ENCODE results near the gene NEIL3. TPM values are rescaled to one million over a fixed set of nuclear protein-coding genes. Genes with fewer than 3 reads are reported as not detected.
"Not testable (repeated sequence)": the region's sequence is repeated elsewhere in the genome, so short reads cannot be mapped to it uniquely, and the experiment has no call there.

The NEIL3 gene
- total RNA-seq, 2 donors from 2014 or later: 23.1 to 25.7 TPM

- H3K27ac Mint-ChIP-seq: no peak overlapping the region
- no peak overlapping the region for H3K4me3 Mint-ChIP-seq
- H3K4me1 Mint-ChIP-seq: no peaks in the 10 kb centered on the region
- no peaks in the 10 kb centered on the region for H3K36me3 Mint-ChIP-seq (ENCODE audit: low read depth)
- H3K27me3 Mint-ChIP-seq: no peaks in the 10 kb centered on the region
- ATAC-seq (replicated peaks): no peak
- H3K9me3 Mint-ChIP-seq: no peaks in the 10 kb centered on the region
These were observed 22.4 kb upstream of the NEIL3 start for GRCh38 chr4:177287255-177287654.

GRCh38 chr4:177288335-177288734, 21.3 kb upstream of the NEIL3 start:
- no peak overlapping the region for H3K4me3 Mint-ChIP-seq
- H3K36me3 Mint-ChIP-seq (ENCODE audit: low read depth): no peaks in the 10 kb centered on the region
- H3K27ac Mint-ChIP-seq: no peak overlapping the region
- ATAC-seq (replicated peaks): no peak
- H3K27me3 Mint-ChIP-seq: peaks cover 5% of the 10 kb centered on the region
- H3K4me1 Mint-ChIP-seq: no peaks in the 10 kb centered on the region
- no peaks in the 10 kb centered on the region for H3K9me3 Mint-ChIP-seq

GRCh38 chr4:177290780-177291179, 18.9 kb upstream of the NEIL3 start:
- H3K27ac Mint-ChIP-seq: no peak overlapping the region
- no peaks in the 10 kb centered on the region for H3K36me3 Mint-ChIP-seq (ENCODE audit: low read depth)
- no peaks in the 10 kb centered on the region for H3K4me1 Mint-ChIP-seq
- peaks cover 5% of the 10 kb centered on the region for H3K27me3 Mint-ChIP-seq
- no peak overlapping the region for H3K4me3 Mint-ChIP-seq
- no peak for ATAC-seq (replicated peaks)
- no peaks in the 10 kb centered on the region for H3K9me3 Mint-ChIP-seq

- no peak overlapping the region for H3K4me3 Mint-ChIP-seq
- no peak for ATAC-seq (replicated peaks)
These were observed 17.5 kb upstream of the NEIL3 start for GRCh38 chr4:177292171-177292570.

GRCh38 chr4:177293208-177294033, 16.3 kb upstream of the NEIL3 start:
- Mint-ChIP-seq H3K4me1 (no peaks in the 10 kb centered on the region), H3K36me3 (ENCODE audit: low read depth) (no peaks in the 10 kb centered on the region), H3K27ac (no peak overlapping the region), H3K27me3 (peaks cover 5% of the 10 kb centered on the region), H3K4me3 (no peak overlapping the region), H3K9me3 (no peaks in the 10 kb centered on the region)
- no peak for ATAC-seq (replicated peaks)

More at GRCh38 chr4:177292171-177292570, 17.5 kb upstream of the NEIL3 start:
- H3K4me1 Mint-ChIP-seq: no peaks in the 10 kb centered on the region
- no peaks in the 10 kb centered on the region for H3K9me3 Mint-ChIP-seq
- H3K27me3 Mint-ChIP-seq: peaks cover 5% of the 10 kb centered on the region
- no peaks in the 10 kb centered on the region for H3K36me3 Mint-ChIP-seq (ENCODE audit: low read depth)
- H3K27ac Mint-ChIP-seq: no peak overlapping the region

- peaks cover 4% of the 10 kb centered on the region for H3K27me3 Mint-ChIP-seq
- no peaks in the 10 kb centered on the region for H3K9me3 Mint-ChIP-seq
- no peak overlapping the region for H3K4me3 Mint-ChIP-seq
- H3K27ac Mint-ChIP-seq: no peak overlapping the region
- no peaks in the 10 kb centered on the region for H3K4me1 Mint-ChIP-seq
- no peaks in the 10 kb centered on the region for H3K36me3 Mint-ChIP-seq (ENCODE audit: low read depth)
- ATAC-seq (replicated peaks): peak; percentile 69
These were observed 11.8 kb upstream of the NEIL3 start for GRCh38 chr4:177297785-177298391.

GRCh38 chr4:177301126-177301639, 8.5 kb upstream of the NEIL3 start:
- no peak for ATAC-seq (replicated peaks)

GRCh38 chr4:177302371-177303100, 7.1 kb upstream of the NEIL3 start:
- no peak for ATAC-seq (replicated peaks)
- H3K27me3 Mint-ChIP-seq: no peaks in the 10 kb centered on the region
- H3K4me1 Mint-ChIP-seq: no peaks in the 10 kb centered on the region
- no peaks in the 10 kb centered on the region for H3K9me3 Mint-ChIP-seq
- H3K27ac Mint-ChIP-seq: no peak overlapping the region
- no peaks in the 10 kb centered on the region for H3K36me3 Mint-ChIP-seq (ENCODE audit: low read depth)
- no peak overlapping the region for H3K4me3 Mint-ChIP-seq

More at GRCh38 chr4:177301126-177301639, 8.5 kb upstream of the NEIL3 start:
- Mint-ChIP-seq H3K9me3 (no peaks in the 10 kb centered on the region), H3K36me3 (ENCODE audit: low read depth) (no peaks in the 10 kb centered on the region), H3K4me3 (no peak overlapping the region), H3K27me3 (no peaks in the 10 kb centered on the region), H3K4me1 (no peaks in the 10 kb centered on the region), H3K27ac (no peak overlapping the region)

GRCh38 chr4:177304094-177304493, 5.6 kb upstream of the NEIL3 start:
- Mint-ChIP-seq H3K36me3 (ENCODE audit: low read depth) (no peaks in the 10 kb centered on the region), H3K4me1 (peaks cover under 1% of the 10 kb centered on the region), H3K4me3 (no peak overlapping the region), H3K9me3 (no peaks in the 10 kb centered on the region), H3K27ac (no peak overlapping the region), H3K27me3 (no peaks in the 10 kb centered on the region)
- ATAC-seq (replicated peaks): no peak

- H3K27me3 Mint-ChIP-seq; H3K36me3 Mint-ChIP-seq (ENCODE audit: low read depth); H3K9me3 Mint-ChIP-seq; H3K4me3 Mint-ChIP-seq; ATAC-seq (replicated peaks); H3K4me1 Mint-ChIP-seq; H3K27ac Mint-ChIP-seq: not testable (repeated sequence)
These were observed 4.8 kb upstream of the NEIL3 start for GRCh38 chr4:177304864-177305263.

GRCh38 chr4:177308125-177308524, 1.5 kb upstream of the NEIL3 start:
- Mint-ChIP-seq H3K4me1 (peaks cover 10% of the 10 kb centered on the region), H3K36me3 (ENCODE audit: low read depth) (no peaks in the 10 kb centered on the region), H3K27ac (peak overlapping the region; percentile 30), H3K4me3 (peak overlapping the region; percentile 94), H3K9me3 (no peaks in the 10 kb centered on the region), H3K27me3 (no peaks in the 10 kb centered on the region)
- ATAC-seq (replicated peaks): no peak

GRCh38 chr4:177308847-177309521, 690 bp upstream of the NEIL3 start:
- H3K36me3 Mint-ChIP-seq (ENCODE audit: low read depth): no peaks in the 10 kb centered on the region
- ATAC-seq (replicated peaks): peak; percentile 70
- H3K4me1 Mint-ChIP-seq: peaks cover 10% of the 10 kb centered on the region
- no peaks in the 10 kb centered on the region for H3K27me3 Mint-ChIP-seq
- H3K9me3 Mint-ChIP-seq: no peaks in the 10 kb centered on the region
- H3K4me3 Mint-ChIP-seq: peak overlapping the region; percentile 94
- H3K27ac Mint-ChIP-seq: peak overlapping the region; percentile 75

- Mint-ChIP-seq H3K36me3 (ENCODE audit: low read depth) (no peaks in the 10 kb centered on the region), H3K27ac (no peak overlapping the region), H3K4me1 (peaks cover 22% of the 10 kb centered on the region), H3K27me3 (no peaks in the 10 kb centered on the region), H3K9me3 (no peaks in the 10 kb centered on the region), H3K4me3 (peak overlapping the region; percentile 94)
- ATAC-seq (replicated peaks): no peak
These were observed 1.9 kb downstream of the NEIL3 start for GRCh38 chr4:177311589-177311988.

GRCh38 chr4:177313263-177313662, 3.6 kb downstream of the NEIL3 start:
- H3K27me3 Mint-ChIP-seq: no peaks in the 10 kb centered on the region
- no peak for ATAC-seq (replicated peaks)
- H3K36me3 Mint-ChIP-seq (ENCODE audit: low read depth): no peaks in the 10 kb centered on the region
- H3K4me3 Mint-ChIP-seq: no peak overlapping the region
- H3K27ac Mint-ChIP-seq: no peak overlapping the region
- no peaks in the 10 kb centered on the region for H3K9me3 Mint-ChIP-seq
- peaks cover 27% of the 10 kb centered on the region for H3K4me1 Mint-ChIP-seq
